Esophagus muscularis mucosa (tissue), 4 donors: Measurements from ENCODE around the gene ELOB. TPM values are rescaled to one million over a fixed set of nuclear protein-coding genes. Genes with fewer than 3 reads are reported as not detected.

Source experiments
- DNase-seq: peaks from one replicate; pipeline ENCODE4 v3.0.0-alpha.2; 2017; ENCODE audit errors: extremely low spot score
- H3K27ac ChIP-seq, 4 donors: fragments of 200-600 bp; sonication (generic); replicated peaks in 1 of 4; 1 replicate in 3 of 4; 2 replicates in 1 of 4; pipeline ENCODE4 v1.5.1; 2016 to 2019; ENCODE audit warnings: mild to moderate bottlenecking in 1 of 4
- H3K27me3 ChIP-seq, 4 donors: fragments of 200-600 bp; sonication (generic); one replicate each; pipeline versions ENCODE4 v1.5.1 to v1.6.0; 2016 to 2019
- H3K36me3 ChIP-seq, 4 donors: fragments of 200-600 bp; sonication (generic); one replicate each; pipeline ENCODE4 v1.5.1; 2016 to 2019
- H3K4me1 ChIP-seq, 4 donors: fragments of 200-600 bp; sonication (generic); one replicate each; pipeline ENCODE4 v1.5.1; 2016 to 2019
- H3K4me3 ChIP-seq, 4 donors: fragments of 200-600 bp; sonication (generic); 1 replicate in 2 of 4; 2 replicates in 2 of 4; pipeline ENCODE4 v1.5.1; 2016 to 2019; ENCODE audit warnings: mild to moderate bottlenecking in 4 of 4, moderate library complexity in 1 of 4
- H3K9me3 ChIP-seq, 4 donors: fragments of 200-600 bp; sonication (generic); 1 replicate in 3 of 4; 2 replicates in 1 of 4; pipeline ENCODE4 v1.5.1; 2016 to 2019
- EP300 ChIP-seq: sonication (generic); formaldehyde crosslinking; IDR thresholded peaks from one replicate; pipeline ENCODE4 v1.6.1; 2017; ENCODE audit warnings: antibody characterized with exemption
- POLR2A ChIP-seq: fragments of 450-650 bp; IDR thresholded peaks from one replicate; pipeline ENCODE4 v1.6.1; 2017; ENCODE audit warnings: antibody characterized with exemption, moderate library complexity, mild to moderate bottlenecking, low read depth
- POLR2AphosphoS5 ChIP-seq, 2 donors: sonication (generic); formaldehyde crosslinking; IDR thresholded peaks; one replicate each; pipeline ENCODE4 v1.6.1; 2017; ENCODE audit warnings: antibody characterized with exemption in 2 of 2
- WGBS: methylation state at CpG from one replicate; pipeline ENCODE4 v1.1.5; 2018; 5-methylcytosine and 5-hydroxymethylcytosine counted together
- intact Hi-C: fragments of 100-400 bp; cut with DNase I; formaldehyde crosslinking; loops from one replicate; pipeline ENCODE4 v1.15.1; 2023
- total RNA-seq, 4 donors: library from RNA; depleted of rRNA; stranded (reverse); fragments of >200 nt; gene quantifications; one replicate each; pipeline versions ENCODE4 v1.1.0 to v1.2.1, GENCODE V29; 2016
- TF ChIP-seq, protein P1 (sequence below), 3 experiments: fragments of 200-600 bp in 2 of 3; fragments of 450-650 bp in 1 of 3; sonication (generic) in 2 of 3; IDR thresholded peaks; one replicate each; pipeline ENCODE4 v1.5.1; 2017 to 2019; ENCODE audit warnings: antibody characterized with exemption in 3 of 3, mild to moderate bottlenecking in 2 of 3, moderate library complexity in 1 of 3

Gene ELOB
- total RNA-seq, 4 donors from 2014 or later: 199 to 229 (median 213) TPM

DNA sequence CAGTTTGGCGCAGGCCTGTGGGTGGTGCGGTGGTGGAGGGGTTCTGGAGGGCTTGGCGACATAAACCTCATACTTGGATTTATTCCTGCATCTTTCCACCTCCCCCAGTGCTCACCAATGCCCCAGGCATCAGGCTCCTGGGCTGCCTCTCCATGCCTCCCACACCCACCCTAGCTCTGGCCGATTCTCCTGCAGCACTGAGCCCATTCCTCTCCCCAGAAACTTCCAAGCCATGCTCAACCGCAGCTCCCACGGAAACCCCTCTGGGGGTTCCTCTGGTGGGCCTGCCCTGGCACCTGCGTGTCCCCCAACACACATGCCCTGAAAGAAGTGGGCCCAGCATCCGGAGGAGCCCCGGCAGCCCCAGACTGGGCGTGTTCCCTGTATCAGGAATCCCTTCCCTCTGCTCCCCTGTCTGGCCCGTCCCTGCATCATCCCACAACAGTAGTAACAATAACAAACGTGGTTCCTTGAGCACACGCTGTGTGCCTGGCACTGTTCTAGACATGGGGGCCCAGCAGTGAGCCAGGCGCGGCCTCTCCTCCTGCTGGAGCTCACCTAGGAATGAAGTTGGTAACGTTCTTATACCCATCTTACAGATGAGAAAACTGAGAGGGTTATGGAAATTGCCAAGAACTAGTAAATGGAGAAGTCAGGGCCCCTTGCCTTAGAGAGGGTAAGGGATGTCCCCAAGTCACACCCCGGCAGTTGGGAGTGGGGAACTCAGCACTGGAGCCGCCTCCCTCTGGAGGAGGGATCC is 42.3 kb upstream of the ELOB start:
- peaks cover 0 to 68% (median 4%) of the 10 kb centered on the region in 4 donors for H3K27me3 ChIP-seq
- WGBS: 88% methylated on average over 16 of the region's 18 CpGs
- DNase-seq: no peak

GRCh38 chr16:2818272-2818876 is 41.3 kb upstream of the ELOB start:
- 81% methylated on average over 9 of the region's 10 CpGs for WGBS
- intact Hi-C loops: no loop called here
- Histone ChIP-seq H3K27ac (no peak overlapping the region), H3K27me3 (peaks cover 0 to 77% (median 4%) of the 10 kb centered on the region in 4 donors), H3K9me3 (no peaks in the 10 kb centered on the region), H3K36me3 (no peaks in the 10 kb centered on the region), H3K4me1 (peaks cover 0 to 5% (median 0%) of the 10 kb centered on the region in 4 donors), H3K4me3 (no peak overlapping the region)
- DNase-seq: no peak
- no peak for TF ChIP-seq POLR2A
- TF ChIP-seq, protein P1, sequence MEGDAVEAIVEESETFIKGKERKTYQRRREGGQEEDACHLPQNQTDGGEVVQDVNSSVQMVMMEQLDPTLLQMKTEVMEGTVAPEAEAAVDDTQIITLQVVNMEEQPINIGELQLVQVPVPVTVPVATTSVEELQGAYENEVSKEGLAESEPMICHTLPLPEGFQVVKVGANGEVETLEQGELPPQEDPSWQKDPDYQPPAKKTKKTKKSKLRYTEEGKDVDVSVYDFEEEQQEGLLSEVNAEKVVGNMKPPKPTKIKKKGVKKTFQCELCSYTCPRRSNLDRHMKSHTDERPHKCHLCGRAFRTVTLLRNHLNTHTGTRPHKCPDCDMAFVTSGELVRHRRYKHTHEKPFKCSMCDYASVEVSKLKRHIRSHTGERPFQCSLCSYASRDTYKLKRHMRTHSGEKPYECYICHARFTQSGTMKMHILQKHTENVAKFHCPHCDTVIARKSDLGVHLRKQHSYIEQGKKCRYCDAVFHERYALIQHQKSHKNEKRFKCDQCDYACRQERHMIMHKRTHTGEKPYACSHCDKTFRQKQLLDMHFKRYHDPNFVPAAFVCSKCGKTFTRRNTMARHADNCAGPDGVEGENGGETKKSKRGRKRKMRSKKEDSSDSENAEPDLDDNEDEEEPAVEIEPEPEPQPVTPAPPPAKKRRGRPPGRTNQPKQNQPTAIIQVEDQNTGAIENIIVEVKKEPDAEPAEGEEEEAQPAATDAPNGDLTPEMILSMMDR (IDR thresholded peaks at IDR 0.05): no peak

More for the DNA sequence above, 42.3 kb upstream of the ELOB start:
- Histone ChIP-seq H3K9me3 (no peaks in the 10 kb centered on the region), H3K36me3 (no peaks in the 10 kb centered on the region), H3K4me1 (peaks cover 0 to 5% (median 0%) of the 10 kb centered on the region in 4 donors), H3K27ac (no peak overlapping the region), H3K4me3 (no peak overlapping the region)
- TF ChIP-seq POLR2A (no peak), POLR2AphosphoS5 (IDR thresholded peaks at IDR 0.05) (no peak), EP300 (no peak)
- TF ChIP-seq, protein P1 (IDR thresholded peaks at IDR 0.05): no peak
- intact Hi-C loops: no loop called here

DNA sequence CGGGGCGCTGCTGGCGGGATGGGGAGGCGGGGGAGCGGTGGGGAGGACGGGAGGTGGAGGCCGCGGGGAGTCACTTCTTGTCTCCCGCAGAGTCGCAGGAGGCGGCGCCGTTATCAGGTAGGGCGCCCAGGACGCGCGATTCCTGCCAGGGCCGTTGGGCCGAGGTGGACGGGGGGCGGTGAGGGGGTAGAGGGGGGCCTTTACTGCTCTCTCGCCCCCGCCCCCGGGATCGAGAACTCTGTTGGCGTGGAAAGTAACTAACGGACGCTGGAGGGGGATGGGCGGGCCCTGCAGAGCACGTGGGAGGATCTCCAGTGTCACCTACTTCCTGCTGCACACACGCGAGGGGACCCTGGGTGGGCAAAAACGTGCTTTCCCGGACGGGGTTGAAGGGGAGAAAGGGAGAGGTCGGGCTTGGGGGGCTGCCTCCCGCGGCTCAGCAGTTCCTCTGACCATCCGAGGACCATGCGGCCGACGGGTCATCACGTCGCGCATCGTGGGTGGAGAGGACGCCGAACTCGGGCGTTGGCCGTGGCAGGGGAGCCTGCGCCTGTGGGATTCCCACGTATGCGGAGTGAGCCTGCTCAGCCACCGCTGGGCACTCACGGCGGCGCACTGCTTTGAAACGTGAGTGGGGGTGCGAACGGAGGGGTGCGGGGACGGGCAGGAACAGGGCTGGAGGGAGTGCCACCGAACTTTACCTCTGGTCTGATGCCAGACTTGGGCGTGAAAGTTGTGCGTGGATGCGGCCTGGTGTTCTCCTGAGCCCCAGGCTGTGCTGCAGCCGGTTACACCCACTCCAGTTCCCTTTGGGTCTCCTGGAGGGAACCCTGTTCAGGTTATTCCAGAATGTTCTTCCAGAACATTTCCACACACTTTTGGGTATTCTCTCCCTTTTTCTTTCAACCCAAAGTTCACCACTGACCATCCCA is 40.5 kb upstream of the ELOB start:
- 67% methylated on average over 54 of the region's 68 CpGs for WGBS
- intact Hi-C loops: no loop called here
- no peaks in the 10 kb centered on the region for H3K9me3 ChIP-seq
- no peaks in the 10 kb centered on the region for H3K36me3 ChIP-seq
- no peak overlapping the region for H3K4me3 ChIP-seq
- peaks cover 0 to 84% (median 4%) of the 10 kb centered on the region in 4 donors for H3K27me3 ChIP-seq
- no peak for TF ChIP-seq POLR2A
- TF ChIP-seq POLR2AphosphoS5 (IDR thresholded peaks at IDR 0.05): no peak
- TF ChIP-seq, protein P1 (IDR thresholded peaks at IDR 0.05): no peak
- no peak for TF ChIP-seq EP300
- peaks cover 0 to 5% (median 0%) of the 10 kb centered on the region in 4 donors for H3K4me1 ChIP-seq
- DNase-seq: no peak
- H3K27ac ChIP-seq: no peak overlapping the region

DNA sequence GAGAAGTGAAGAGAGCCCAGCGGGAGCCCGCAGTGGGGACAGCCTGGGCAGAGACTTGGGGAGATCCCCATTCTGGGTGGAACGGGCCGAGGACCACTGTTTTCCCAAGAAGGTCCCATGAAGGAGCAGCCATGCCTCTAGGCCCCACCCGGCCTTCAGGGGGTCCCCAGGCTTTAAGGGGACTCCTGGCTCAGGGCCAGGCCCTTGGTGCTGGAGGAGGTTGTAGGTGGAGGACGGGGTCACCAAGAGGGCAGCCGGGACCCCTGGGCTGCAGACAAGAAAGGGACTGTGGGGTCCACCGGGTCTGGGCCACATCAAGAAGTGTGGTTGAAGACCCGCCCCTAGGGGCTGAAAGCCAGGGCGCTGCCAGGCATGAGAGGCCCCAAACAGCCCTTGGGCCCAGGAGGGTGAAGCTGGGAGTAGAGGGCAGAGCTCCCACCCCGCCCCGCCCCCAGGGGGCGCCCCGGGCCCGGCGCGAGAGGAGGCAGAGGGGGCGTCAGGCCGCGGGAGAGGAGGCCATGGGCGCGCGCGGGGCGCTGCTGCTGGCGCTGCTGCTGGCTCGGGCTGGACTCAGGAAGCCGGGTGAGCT is 39.8 kb upstream of the ELOB start, which contains the start of gene PRSS21:
TSS of gene PRSS21 (plus strand) at position 487 of the 589 bp plus-strand sequence. CDS start at position 519, 32 bp downstream.
- DNase-seq: no peak
- H3K27ac ChIP-seq: no peak within 1 kb of the TSS
- no peaks in the 10 kb centered on the region for H3K36me3 ChIP-seq
- peaks cover 0 to 90% (median 4%) of the 10 kb centered on the region in 4 donors for H3K27me3 ChIP-seq
- H3K4me3 ChIP-seq: no peak within 1 kb of the TSS
- TF ChIP-seq EP300 (no peak), POLR2A (no peak), POLR2AphosphoS5 (IDR thresholded peaks at IDR 0.05) (no peak)
- TF ChIP-seq, protein P1 (IDR thresholded peaks at IDR 0.05): peak in 1 of 3 experiments; percentile 6
- intact Hi-C loops: no loop called here
- no peaks in the 10 kb centered on the region for H3K9me3 ChIP-seq
- H3K4me1 ChIP-seq: peaks cover 0 to 5% (median 0%) of the 10 kb centered on the region in 4 donors
- WGBS: 64% methylated on average over 8 of the region's 28 CpGs
